IMR-90 (cell line): ENCODE results near the gene AHSA1. TPM values are rescaled to one million over a fixed set of nuclear protein-coding genes. Genes with fewer than 3 reads are reported as not detected.

ENCODE experiments used
- ATAC-seq: fragments of 200-7000 bp; cut with Tn5 transposase; 2 replicates; pipeline ENCODE4 v1.9.1; 2020; ENCODE audit warnings: low read depth, mild to moderate bottlenecking, moderate library complexity
- BruUV-seq: library from RNA; stranded (reverse); fragments of 400-500 nt; replicated peaks from 2 replicates; lab custom pipeline; 2021; lab: Mats Ljungman, UMichigan
- CTCF ChIA-PET: fragments of 300-600 bp; formaldehyde crosslinking; extraction: SDS; loops from one replicate; lab custom pipeline; 2021; ENCODE audit warnings: antibody characterized with exemption; lab: Yijun Ruan, JAX
- POLR2A ChIA-PET: fragments of 300-600 bp; sonication (Branson Sonifier 250); formaldehyde crosslinking; loops from one replicate; lab custom pipeline; 2022; ENCODE audit warnings: antibody characterized with exemption; ENCODE audit not compliant: unreplicated experiment; lab: Charles Lee
- DNase-seq: peaks from one replicate; pipeline ENCODE4 v3.0.0; 2013
- H2AFZ ChIP-seq: replicated peaks from 2 replicates; pipeline ENCODE3; 2013; ENCODE audit warnings: low read length, mild to moderate bottlenecking; ENCODE audit not compliant: poor library complexity
- H2AK5ac ChIP-seq: 2 replicates; pipeline ENCODE4 v1.6.1; 2013; ENCODE audit warnings: low read depth, low read length, inconsistent platforms
- H2AK9ac ChIP-seq: replicated peaks from 2 replicates; pipeline ENCODE3; 2013; ENCODE audit warnings: mild to moderate bottlenecking, low read depth, low read length, moderate library complexity; ENCODE audit not compliant: poor library complexity
- H2BK120ac ChIP-seq: 2 replicates; pipeline ENCODE4 v1.6.1; 2013; ENCODE audit warnings: low read depth, low read length, inconsistent platforms
- H2BK15ac ChIP-seq: 3 replicates; pipeline ENCODE4 v1.6.1; 2013; ENCODE audit warnings: low read depth, low read length, inconsistent platforms
- H2BK20ac ChIP-seq: 2 replicates; pipeline ENCODE4 v1.6.1; 2013; ENCODE audit warnings: low read depth, mild to moderate bottlenecking, inconsistent platforms, low read length, moderate library complexity
- H2BK5ac ChIP-seq: 2 replicates; pipeline ENCODE4 v1.6.1; 2013; ENCODE audit warnings: mild to moderate bottlenecking, low read depth, low read length, inconsistent platforms; ENCODE audit not compliant: poor library complexity, severe bottlenecking
- H3K14ac ChIP-seq: replicated peaks from 2 replicates; pipeline ENCODE4 v1.6.1; 2013; ENCODE audit warnings: low read depth, low read length, inconsistent platforms
- H3K18ac ChIP-seq: 2 replicates; pipeline ENCODE4 v1.6.1; 2013; ENCODE audit warnings: low read depth, low read length, control low read depth
- H3K23ac ChIP-seq: 2 replicates; pipeline ENCODE4 v1.6.1; 2013; ENCODE audit warnings: low read depth, low read length, inconsistent platforms
- H3K27ac ChIP-seq: 2 replicates; pipeline ENCODE4 v1.5.1; 2013; ENCODE audit warnings: mild to moderate bottlenecking, control low read depth, low read length; ENCODE audit not compliant: insufficient read depth
- H3K27me3 ChIP-seq: 2 replicates; pipeline ENCODE4 v1.6.1; 2013; ENCODE audit warnings: low read length; ENCODE audit not compliant: control insufficient read depth, insufficient read depth
- H3K36me3 ChIP-seq: 2 replicates; pipeline ENCODE4 v1.6.1; 2013; ENCODE audit warnings: low read length, mixed read lengths; ENCODE audit not compliant: control insufficient read depth, insufficient read depth
- H3K4ac ChIP-seq: 2 replicates; pipeline ENCODE4 v1.6.1; 2013; ENCODE audit warnings: low read depth, low read length, inconsistent platforms
- H3K4me1 ChIP-seq: 2 replicates; pipeline ENCODE4 v1.6.1; 2013; ENCODE audit warnings: low read length, mixed read lengths; ENCODE audit not compliant: control insufficient read depth, insufficient read depth
- H3K4me2 ChIP-seq: 2 replicates; pipeline ENCODE4 v1.6.1; 2013; ENCODE audit warnings: low read depth, mild to moderate bottlenecking, control low read depth, low read length, moderate library complexity
- H3K4me3 ChIP-seq: 2 replicates; pipeline ENCODE4 v1.5.1; 2013; ENCODE audit warnings: low read depth, mild to moderate bottlenecking, control low read depth, low read length, moderate library complexity; ENCODE audit not compliant: insufficient read depth
- H3K56ac ChIP-seq: 2 replicates; pipeline ENCODE4 v1.6.1; 2013; ENCODE audit warnings: low read length, inconsistent platforms; ENCODE audit not compliant: insufficient read depth; ENCODE audit errors: extremely low read depth
- H3K79me1 ChIP-seq, 2 experiments: 2 replicates each; pipeline ENCODE4 v1.6.1; 2013; ENCODE audit warnings: low read length in 2 of 2, inconsistent platforms in 1 of 2, low read depth in 1 of 2
- H3K9ac ChIP-seq: 2 replicates; pipeline ENCODE4 v1.6.1; 2013; ENCODE audit warnings: low read depth, low read length, control low read depth
- H3K9me1 ChIP-seq: 2 replicates; pipeline ENCODE4 v1.6.1; 2013; ENCODE audit warnings: low read length, inconsistent platforms; ENCODE audit not compliant: insufficient read depth
- H3K9me3 ChIP-seq: 2 replicates; pipeline ENCODE4 v1.6.1; 2013; ENCODE audit warnings: low read length; ENCODE audit not compliant: control insufficient read depth, insufficient read depth
- H4K20me1 ChIP-seq: 2 replicates; pipeline ENCODE4 v1.6.1; 2013; ENCODE audit warnings: low read length, inconsistent platforms; ENCODE audit not compliant: insufficient read depth
- H4K5ac ChIP-seq: 2 replicates; pipeline ENCODE4 v1.6.1; 2013; ENCODE audit warnings: mild to moderate bottlenecking, low read depth, low read length, control low read depth
- H4K8ac ChIP-seq, 2 experiments: 2 replicates each; pipeline ENCODE4 v1.6.1; 2013; ENCODE audit warnings: low read depth in 2 of 2, low read length in 2 of 2, control low read depth in 1 of 2, inconsistent platforms in 1 of 2
- H4K91ac ChIP-seq: 2 replicates; pipeline ENCODE4 v1.6.1; 2013; ENCODE audit warnings: low read depth, low read length, inconsistent platforms; ENCODE audit not compliant: insufficient read depth
- CTCF ChIP-seq: conservative IDR thresholded peaks from 2 replicates; pipeline ENCODE4 v1.5.1; 2012; ENCODE audit warnings: mild to moderate bottlenecking, low read depth, low read length, improper control_type of control experiment
- RAD21 ChIP-seq: IDR thresholded peaks from 2 replicates; pipeline ENCODE4 v1.6.1; 2012; ENCODE audit warnings: low read length, improper control_type of control experiment
- SMC3 ChIP-seq: fragments of 150-350 bp; IDR thresholded peaks from 2 replicates; pipeline ENCODE4 v1.6.1; 2016; ENCODE audit warnings: low read depth, mild to moderate bottlenecking, antibody characterized with exemption, low read length, moderate library complexity
- WGBS, 2 experiments: methylation state at CpG; one replicate each; pipeline versions ENCODE4 v1.1.5 to v1.1.7; 2013; ENCODE audit warnings: missing lambda C conversion rate in 2 of 2; ENCODE audit not compliant: insufficient read length in 1 of 2; ENCODE audit errors: extremely low coverage in 2 of 2; 5-methylcytosine and 5-hydroxymethylcytosine counted together
- dilution Hi-C: fragments of 300-500 bp; cut with HindIII; formaldehyde crosslinking; loops from one replicate; pipeline ENCODE4 v1.14.3; 2018; ENCODE audit warnings: low sequenced_read_pairs; ENCODE audit not compliant: unreplicated experiment
- in situ Hi-C: fragments of 300-500 bp; cut with MboI; formaldehyde crosslinking; loops from 3 replicates; pipeline ENCODE4 v1.14.3; 2019; ENCODE audit warnings: low sequenced_read_pairs, inconsistent platforms, mixed read lengths
- intact Hi-C: fragments of 100-400 bp; cut with micrococcal nuclease; formaldehyde crosslinking; loops from 2 replicates; pipeline ENCODE4 v1.10.0; 2022
- polyA plus RNA-seq, 3 experiments: library from polyadenylated mRNA; depleted of rRNA; stranded (reverse); fragments of >200 nt; gene quantifications; 2 replicates each; pipeline ENCODE4 v1.2.3, GENCODE V29; 2012; ENCODE audit warnings: low replicate concordance in 1 of 3
- total RNA-seq: library from RNA; depleted of rRNA; stranded (reverse); fragments of >200 nt; gene quantifications from 2 replicates; pipeline ENCODE4 v1.2.3, GENCODE V29; 2012
- TF ChIP-seq, protein P1 (sequence below): fragments of 150-350 bp; IDR thresholded peaks from 2 replicates; pipeline ENCODE4 v1.6.1; 2017; ENCODE audit warnings: mild to moderate bottlenecking, antibody characterized with exemption, low read length, low read depth

The AHSA1 gene
- total and polyA plus RNA-seq, 2 of the 4 experiments (the other 2 are of a cell fraction), result 166 to 252 TPM

DNA sequence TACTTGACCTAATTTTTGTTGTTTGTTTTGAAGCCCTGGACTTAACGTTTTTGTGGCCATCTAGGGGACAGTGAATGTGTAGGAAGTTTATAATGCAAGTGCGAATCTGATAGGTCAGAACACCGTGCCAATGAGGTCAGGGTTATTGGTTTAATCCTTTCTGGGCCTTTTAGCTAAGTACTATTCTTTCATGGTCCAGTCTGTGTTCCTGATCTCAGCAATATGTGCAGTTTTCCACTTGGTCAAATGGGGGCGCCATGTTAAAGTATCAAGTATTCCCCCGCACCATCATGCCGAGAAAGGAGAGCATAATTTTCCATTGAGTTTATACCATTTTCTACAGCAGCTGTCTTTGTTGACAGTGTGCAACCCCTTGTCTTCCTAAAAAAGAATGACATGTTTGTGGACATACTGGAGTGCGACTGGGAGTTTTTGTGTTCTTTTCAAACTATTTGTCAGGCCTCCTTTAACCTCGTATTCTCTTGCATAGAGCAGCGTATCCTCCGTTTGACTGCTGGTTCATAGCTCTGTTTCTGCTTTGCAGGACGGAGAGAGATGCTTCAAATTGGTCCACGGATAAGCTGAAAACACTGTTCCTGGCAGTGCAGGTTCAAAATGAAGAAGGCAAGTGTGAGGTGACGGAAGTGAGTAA is 1.3 kb downstream of the AHSA1 start:
- Histone ChIP-seq H3K4me2 (peak overlapping the region; percentile 95), H2AK9ac (no peak overlapping the region), H3K4me1 (peaks cover 3% of the 10 kb centered on the region), H2AK5ac (no peak overlapping the region), H3K18ac (no peak overlapping the region), H2BK120ac (no peak overlapping the region), H3K27ac (no peak overlapping the region), H2AFZ (no peak overlapping the region), H2BK15ac (no peak overlapping the region), H3K9me1 (peaks cover 2% of the 10 kb centered on the region; the same call in 1 of the 2 replicates), H3K4ac (no peak overlapping the region), H3K27me3 (no peaks in the 10 kb centered on the region), H4K20me1 (peaks cover 14% of the 10 kb centered on the region; the same call in 1 of the 2 replicates), H3K14ac (no peak overlapping the region), H2BK5ac (no peak overlapping the region), H2BK20ac (no peak overlapping the region), H4K5ac (no peak overlapping the region), H3K36me3 (peaks cover 29% of the 10 kb centered on the region), H3K4me3 (peak overlapping the region; percentile 60; the same call in 1 of the 2 replicates), H3K23ac (peak overlapping the region; percentile 8; the same call in 1 of the 2 replicates), H3K56ac (0 out of 2 replicates have a peak overlapping the region, but pooled peaks have one; percentile 11), H3K9ac (peak overlapping the region; percentile 96; the same call in 1 of the 2 replicates), H4K8ac (no peak overlapping the region), H3K79me1 (peaks cover 18 to 54% of the 10 kb centered on the region in 2 experiments; a peak in 3 of 4 replicates), H4K91ac (no peak overlapping the region), H3K9me3 (no peaks in the 10 kb centered on the region)
- DNase-seq (peak; percentile 77), ATAC-seq (peak; percentile 10; the same call in 1 of the 2 replicates)
- no TSS peak for BruUV-seq
- ChIA-PET CTCF (interaction anchor here (0.7 to 1.3 kb wide), 10 partner anchors 9 to 236 kb away, joined by 3 to 8 read pairs (median 3); no protein-coding TSS in a partner anchor), POLR2A (interaction anchor here (0.5 to 1.0 kb wide), 2 partner anchors 138 to 143 kb away, joined by 3 to 6 read pairs; partner anchors contain the start of gene GSTZ1)
- intact Hi-C loops, result loop anchor here (1.0 to 10.0 kb wide), 7 partner anchors 57 to 343 kb away; partner anchors contain the start of genes ADCK1, GSTZ1, POMT2 and SPTLC2
- TF ChIP-seq RAD21, result peak; percentile 71
- TF ChIP-seq, protein P1, sequence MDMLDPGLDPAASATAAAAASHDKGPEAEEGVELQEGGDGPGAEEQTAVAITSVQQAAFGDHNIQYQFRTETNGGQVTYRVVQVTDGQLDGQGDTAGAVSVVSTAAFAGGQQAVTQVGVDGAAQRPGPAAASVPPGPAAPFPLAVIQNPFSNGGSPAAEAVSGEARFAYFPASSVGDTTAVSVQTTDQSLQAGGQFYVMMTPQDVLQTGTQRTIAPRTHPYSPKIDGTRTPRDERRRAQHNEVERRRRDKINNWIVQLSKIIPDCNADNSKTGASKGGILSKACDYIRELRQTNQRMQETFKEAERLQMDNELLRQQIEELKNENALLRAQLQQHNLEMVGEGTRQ, result no peak
- TF ChIP-seq CTCF, result peak; percentile 78
- TF ChIP-seq SMC3, result peak; percentile 75
- 80% methylated on average over 3 of the region's 13 CpGs; no CpG with 5 or more reads in 1 of the 2 experiments for WGBS, 2 experiments
- dilution Hi-C loops, result no loop called here
- in situ Hi-C loops, result no loop called here
